ENCODE data around the gene KCNK16. TPM values are rescaled to one million over a fixed set of nuclear protein-coding genes. Genes with fewer than 3 reads are reported as not detected.

KCNK16 gene
- total RNA-seq, 4 donors from 2014 or later: not detected

DNA sequence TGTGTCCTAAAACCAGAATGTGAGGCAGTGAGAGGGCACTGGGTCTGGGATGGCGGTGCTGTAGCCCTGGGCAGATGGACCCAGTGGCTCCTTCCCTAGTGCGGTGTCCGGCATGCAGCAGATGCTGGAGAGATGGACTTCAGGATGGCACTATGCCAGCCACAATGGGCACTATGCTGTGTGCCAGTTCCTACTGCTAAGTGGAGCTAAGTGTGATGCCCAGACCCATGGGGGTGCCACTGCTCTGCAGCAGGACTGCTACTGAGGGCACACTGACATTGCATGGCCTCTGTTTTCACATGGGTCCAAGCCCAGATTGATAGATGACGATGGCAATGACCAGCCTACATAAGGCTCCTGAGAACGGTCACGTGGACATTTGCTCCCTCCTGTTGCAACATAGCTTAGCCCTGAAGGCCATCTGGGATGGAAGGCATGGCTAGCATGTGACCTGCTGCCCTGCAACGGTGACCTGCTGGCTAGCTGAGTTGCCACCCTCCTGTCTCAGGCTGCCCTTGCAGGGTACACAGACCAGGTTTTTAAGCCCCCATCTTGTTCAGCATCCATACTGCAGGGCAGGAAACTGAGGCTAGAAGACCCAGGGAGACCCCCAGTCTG lies 31.3 kb upstream of the KCNK16 start:
- in situ Hi-C loops (cut with MboI; ENCODE audit: low pct_ligation_motif_present in 1 of 4, low pct_unique_long_range_greater_than_20kb in 1 of 4, low sequenced_read_pairs in 3 of 4): loop anchor here (25.0 kb wide), 4 partner anchors 533 to 1683 kb away; partner anchors contain the start of genes TSPO2 (in 2 of the 4) and UNC5CL (in 2 of the 4)

DNA sequence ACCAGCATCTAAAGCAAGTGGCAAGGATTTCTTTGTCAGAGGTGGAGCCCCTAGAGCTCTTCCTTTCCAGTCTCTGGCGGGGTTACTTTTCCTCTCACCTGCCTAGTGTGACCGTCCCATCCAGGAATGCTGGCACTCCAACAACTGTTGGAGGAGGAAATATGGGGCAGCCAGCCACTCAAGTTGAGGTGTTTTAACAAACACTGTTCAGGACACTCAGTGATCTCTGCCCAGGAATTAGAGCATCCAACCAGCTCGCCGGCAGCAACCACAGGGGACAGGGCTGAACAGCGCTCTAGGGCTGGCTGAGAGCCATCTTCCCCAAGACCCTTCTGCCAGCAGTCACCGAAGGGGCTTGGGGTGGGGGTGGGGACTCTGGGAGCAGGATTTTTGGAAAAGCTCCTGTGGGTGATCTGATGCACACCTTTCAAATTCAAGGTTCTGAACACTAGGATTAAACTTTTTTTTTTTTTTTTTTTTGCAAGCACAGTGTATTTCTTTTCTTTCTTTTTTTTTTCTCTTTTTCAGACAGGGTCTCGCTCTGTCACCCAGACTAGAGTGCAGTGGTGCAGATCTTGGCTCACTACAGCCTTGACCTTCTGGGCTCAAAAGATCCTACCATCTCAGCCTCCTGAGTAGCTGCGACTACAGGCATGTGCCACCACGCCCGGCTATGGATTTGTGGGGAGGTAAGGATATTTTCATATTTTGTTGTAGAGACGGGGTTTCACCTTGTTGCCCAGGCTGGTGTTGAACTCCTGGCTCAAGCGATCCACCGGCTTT lies 28.4 kb upstream of the KCNK16 start:
- H3K36me3 ChIP-seq: no peaks in the 10 kb centered on the region
- H3K27ac ChIP-seq: no peak overlapping the region
- no peaks in the 10 kb centered on the region for H3K27me3 ChIP-seq
- TF ChIP-seq POLR2A (IDR thresholded peaks at IDR 0.05) (no peak), POLR2AphosphoS5 (IDR thresholded peaks at IDR 0.05) (no peak), EP300 (IDR thresholded peaks at IDR 0.05; ENCODE audit: low read depth) (no peak)
- TF ChIP-seq, protein P1, sequence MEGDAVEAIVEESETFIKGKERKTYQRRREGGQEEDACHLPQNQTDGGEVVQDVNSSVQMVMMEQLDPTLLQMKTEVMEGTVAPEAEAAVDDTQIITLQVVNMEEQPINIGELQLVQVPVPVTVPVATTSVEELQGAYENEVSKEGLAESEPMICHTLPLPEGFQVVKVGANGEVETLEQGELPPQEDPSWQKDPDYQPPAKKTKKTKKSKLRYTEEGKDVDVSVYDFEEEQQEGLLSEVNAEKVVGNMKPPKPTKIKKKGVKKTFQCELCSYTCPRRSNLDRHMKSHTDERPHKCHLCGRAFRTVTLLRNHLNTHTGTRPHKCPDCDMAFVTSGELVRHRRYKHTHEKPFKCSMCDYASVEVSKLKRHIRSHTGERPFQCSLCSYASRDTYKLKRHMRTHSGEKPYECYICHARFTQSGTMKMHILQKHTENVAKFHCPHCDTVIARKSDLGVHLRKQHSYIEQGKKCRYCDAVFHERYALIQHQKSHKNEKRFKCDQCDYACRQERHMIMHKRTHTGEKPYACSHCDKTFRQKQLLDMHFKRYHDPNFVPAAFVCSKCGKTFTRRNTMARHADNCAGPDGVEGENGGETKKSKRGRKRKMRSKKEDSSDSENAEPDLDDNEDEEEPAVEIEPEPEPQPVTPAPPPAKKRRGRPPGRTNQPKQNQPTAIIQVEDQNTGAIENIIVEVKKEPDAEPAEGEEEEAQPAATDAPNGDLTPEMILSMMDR (IDR thresholded peaks at IDR 0.05): no peak
- no peaks in the 10 kb centered on the region for H3K4me1 ChIP-seq
- WGBS, 2 donors (ENCODE audit: low coverage in 1 of 2): 79 to 87% methylated on average over 2 to 13 of the region's 13 CpGs
- no peak for DNase-seq
- no peaks in the 10 kb centered on the region for H3K9me3 ChIP-seq
- in situ Hi-C loops (cut with MboI; ENCODE audit: low pct_ligation_motif_present in 1 of 4, low pct_unique_long_range_greater_than_20kb in 1 of 4, low sequenced_read_pairs in 3 of 4) (loop anchor here (25.0 kb wide), 4 partner anchors 536 to 1686 kb away; partner anchors contain the start of genes TSPO2 (in 2 of the 4) and UNC5CL (in 2 of the 4)), intact Hi-C loops (cut with DNase I; ENCODE audit: low total_unique reads) (no loop called here)
- no peak overlapping the region for H3K4me3 ChIP-seq

More for the DNA sequence above, 31.3 kb upstream of the KCNK16 start:
- Histone ChIP-seq H3K4me3 (no peak overlapping the region), H3K4me1 (no peaks in the 10 kb centered on the region), H3K27ac (no peak overlapping the region), H3K36me3 (no peaks in the 10 kb centered on the region), H3K27me3 (no peaks in the 10 kb centered on the region), H3K9me3 (no peaks in the 10 kb centered on the region)
- DNase-seq: no peak
- WGBS, 2 donors (ENCODE audit: low coverage in 1 of 2): 86% methylated on average over 7 of the region's 7 CpGs; no CpG with 5 or more reads in 1 of the 2 donors
- intact Hi-C loops (cut with DNase I; ENCODE audit: low total_unique reads): no loop called here
- no peak for TF ChIP-seq POLR2AphosphoS5 (IDR thresholded peaks at IDR 0.05)
- no peak for TF ChIP-seq POLR2A (IDR thresholded peaks at IDR 0.05)
- no peak for TF ChIP-seq EP300 (IDR thresholded peaks at IDR 0.05; ENCODE audit: low read depth)

DNA sequence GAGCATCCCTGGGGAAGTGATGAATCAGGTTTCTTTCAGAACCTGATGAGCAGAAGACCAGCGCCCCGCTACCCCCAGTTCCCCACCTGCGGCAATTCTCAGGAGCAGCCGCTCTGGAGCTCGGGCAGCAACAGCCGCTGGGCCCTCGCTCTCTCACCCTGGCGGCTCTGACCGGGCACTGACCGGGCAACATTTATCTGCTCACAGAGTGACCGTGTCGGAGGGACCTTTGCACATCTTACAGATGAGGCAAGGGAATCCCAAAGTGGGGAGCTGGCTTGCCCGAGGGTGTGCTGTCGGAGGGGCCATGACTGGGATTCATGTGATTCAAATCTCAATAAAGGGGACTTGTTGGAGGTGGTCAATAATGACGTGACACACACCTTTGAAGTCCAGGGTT lies 26.2 kb upstream of the KCNK16 start:
- DNase-seq: no peak
- TF ChIP-seq POLR2AphosphoS5 (IDR thresholded peaks at IDR 0.05) (no peak), EP300 (IDR thresholded peaks at IDR 0.05; ENCODE audit: low read depth) (no peak), POLR2A (IDR thresholded peaks at IDR 0.05) (no peak)
- TF ChIP-seq, protein P1 (IDR thresholded peaks at IDR 0.05): no peak
- no peaks in the 10 kb centered on the region for H3K27me3 ChIP-seq
- in situ Hi-C loops (cut with MboI; ENCODE audit: low pct_ligation_motif_present in 1 of 4, low pct_unique_long_range_greater_than_20kb in 1 of 4, low sequenced_read_pairs in 3 of 4): loop anchor here in 1 of 4 donors (25.0 kb wide), 1 partner anchor 1489 kb away; no protein-coding TSS in a partner anchor
- H3K9me3 ChIP-seq: no peaks in the 10 kb centered on the region
- H3K36me3 ChIP-seq: no peaks in the 10 kb centered on the region
- intact Hi-C loops (cut with DNase I; ENCODE audit: low total_unique reads): no loop called here
- no peak overlapping the region for H3K27ac ChIP-seq
- 94 to 100% methylated on average over 1 to 15 of the region's 15 CpGs for WGBS, 2 donors (ENCODE audit: low coverage in 1 of 2)
- H3K4me1 ChIP-seq: no peaks in the 10 kb centered on the region
- H3K4me3 ChIP-seq: no peak overlapping the region

DNA sequence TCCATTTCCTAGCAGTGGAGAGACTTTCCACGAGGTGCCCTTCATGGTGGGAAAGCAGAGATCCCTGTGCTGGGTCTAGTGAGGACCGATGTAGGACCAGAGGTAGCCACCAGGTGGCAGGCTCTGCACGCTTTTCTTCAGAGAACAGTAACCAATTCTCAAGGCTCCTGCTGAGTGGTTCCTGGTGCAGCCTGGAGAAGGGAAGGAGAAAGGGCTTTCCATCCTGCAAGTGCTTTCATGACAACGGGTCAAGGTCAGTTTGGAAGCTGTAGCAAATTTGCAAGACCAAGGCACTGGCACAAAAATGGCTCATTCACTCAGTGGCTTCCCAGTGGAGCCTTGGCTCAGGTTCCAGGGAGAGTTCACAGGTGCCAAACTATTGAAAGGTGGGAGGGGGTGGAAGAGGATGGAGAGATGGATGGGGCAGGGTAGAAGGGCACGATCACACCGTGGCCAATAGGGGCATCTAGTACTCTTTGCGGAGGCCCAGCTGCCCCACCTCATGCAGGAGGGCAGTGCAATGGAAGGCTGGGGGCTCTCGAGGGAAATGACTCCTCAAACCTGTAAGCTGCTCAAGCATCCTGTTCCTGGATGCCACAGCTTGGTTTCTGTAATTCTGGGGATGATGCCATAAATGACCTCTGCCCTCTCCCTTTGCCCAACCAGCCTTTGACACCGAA lies 25.5 kb upstream of the KCNK16 start:
- Histone ChIP-seq H3K36me3 (no peaks in the 10 kb centered on the region), H3K4me1 (peaks cover 0 to under 1% (median 0%) of the 10 kb centered on the region in 4 donors), H3K4me3 (no peak overlapping the region), H3K9me3 (no peaks in the 10 kb centered on the region), H3K27ac (no peak overlapping the region), H3K27me3 (no peaks in the 10 kb centered on the region)
- peak; percentile 69 for DNase-seq
- 34 to 60% methylated on average over 1 to 9 of the region's 9 CpGs for WGBS, 2 donors (ENCODE audit: low coverage in 1 of 2)
- in situ Hi-C loops (cut with MboI; ENCODE audit: low pct_ligation_motif_present in 1 of 4, low pct_unique_long_range_greater_than_20kb in 1 of 4, low sequenced_read_pairs in 3 of 4) (loop anchor here in 1 of 4 donors (25.0 kb wide), 1 partner anchor 1489 kb away; no protein-coding TSS in a partner anchor), intact Hi-C loops (cut with DNase I; ENCODE audit: low total_unique reads) (no loop called here)
- TF ChIP-seq, protein P1 (IDR thresholded peaks at IDR 0.05): peak; percentile 74 to 90 (median 80)
- TF ChIP-seq EP300 (IDR thresholded peaks at IDR 0.05; ENCODE audit: low read depth): no peak
